GM20000 (cell line): ENCODE measurements around the gene KRT38.
"Not testable (repeated sequence)": the region's sequence is repeated elsewhere in the genome, so short reads cannot be mapped to it uniquely, and the experiment has no call there.

Experiments
- DNase-seq: peaks from one replicate; pipeline ENCODE4 v3.0.0; 2012; ENCODE audit warnings: low spot score
- TF ChIP-seq, protein P1 (sequence below): IDR thresholded peaks from 2 replicates; pipeline ENCODE4 v1.5.1; 2012; ENCODE audit warnings: mild to moderate bottlenecking, control low read depth; ENCODE audit errors: extremely low read depth, missing control alignments

KRT38 gene

DNA sequence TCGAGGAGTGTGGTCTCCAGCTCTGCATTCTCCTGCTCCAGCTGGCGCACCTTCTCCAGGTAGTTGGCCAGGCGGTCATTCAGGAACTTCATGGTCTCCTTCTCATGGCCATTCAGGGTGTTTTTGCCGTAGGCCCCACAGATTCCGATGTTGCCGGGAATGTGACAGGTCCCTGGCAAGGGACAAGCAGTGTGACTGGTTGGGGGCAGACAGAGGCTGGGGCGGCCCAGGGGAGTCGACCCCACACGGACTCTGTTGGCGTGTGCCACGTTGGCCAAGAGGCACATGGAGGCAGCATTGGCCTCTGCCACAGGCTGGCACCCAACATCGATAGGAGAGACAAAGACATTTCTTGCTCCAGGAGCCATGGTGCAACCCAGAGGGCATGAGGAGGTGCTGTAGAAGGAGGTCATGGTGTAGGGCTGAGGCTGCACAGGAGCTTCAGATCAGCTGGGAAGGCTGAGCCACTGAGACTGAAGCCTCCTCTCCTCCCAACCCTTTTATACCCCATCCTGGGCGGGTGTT, 16.6 kb downstream of the KRT38 start, which contains the start of gene KRT37:
Gene KRT37, minus strand, starts transcription at position 475 of the 525 bp plus-strand sequence. Its CDS starts 62 bp downstream, at position 413.
- TF ChIP-seq, protein P1, sequence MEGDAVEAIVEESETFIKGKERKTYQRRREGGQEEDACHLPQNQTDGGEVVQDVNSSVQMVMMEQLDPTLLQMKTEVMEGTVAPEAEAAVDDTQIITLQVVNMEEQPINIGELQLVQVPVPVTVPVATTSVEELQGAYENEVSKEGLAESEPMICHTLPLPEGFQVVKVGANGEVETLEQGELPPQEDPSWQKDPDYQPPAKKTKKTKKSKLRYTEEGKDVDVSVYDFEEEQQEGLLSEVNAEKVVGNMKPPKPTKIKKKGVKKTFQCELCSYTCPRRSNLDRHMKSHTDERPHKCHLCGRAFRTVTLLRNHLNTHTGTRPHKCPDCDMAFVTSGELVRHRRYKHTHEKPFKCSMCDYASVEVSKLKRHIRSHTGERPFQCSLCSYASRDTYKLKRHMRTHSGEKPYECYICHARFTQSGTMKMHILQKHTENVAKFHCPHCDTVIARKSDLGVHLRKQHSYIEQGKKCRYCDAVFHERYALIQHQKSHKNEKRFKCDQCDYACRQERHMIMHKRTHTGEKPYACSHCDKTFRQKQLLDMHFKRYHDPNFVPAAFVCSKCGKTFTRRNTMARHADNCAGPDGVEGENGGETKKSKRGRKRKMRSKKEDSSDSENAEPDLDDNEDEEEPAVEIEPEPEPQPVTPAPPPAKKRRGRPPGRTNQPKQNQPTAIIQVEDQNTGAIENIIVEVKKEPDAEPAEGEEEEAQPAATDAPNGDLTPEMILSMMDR, result no peak
- DNase-seq, result no peak

DNA sequence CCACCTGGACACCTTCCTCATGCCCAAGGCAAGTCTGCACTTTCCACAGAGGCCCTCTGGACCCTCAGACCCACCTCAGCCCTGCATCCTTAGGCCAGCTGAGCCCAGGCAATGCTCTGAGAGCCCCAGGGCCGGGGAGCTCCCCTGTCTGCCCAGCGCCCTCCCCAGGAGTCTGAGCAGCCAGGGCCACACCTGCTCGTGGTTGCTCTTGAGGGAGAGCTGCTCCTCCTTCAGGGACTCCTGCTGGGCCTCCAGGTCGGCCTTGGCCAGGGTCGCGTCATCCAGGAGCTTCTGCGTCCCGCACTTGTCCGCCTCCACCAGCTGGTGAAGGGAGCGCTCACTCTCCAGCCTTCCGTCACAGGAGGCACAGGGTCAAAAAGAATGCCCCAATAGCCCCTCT, 18.2 kb downstream of the KRT38 start:
- DNase-seq, result not testable (repeated sequence)

DNA sequence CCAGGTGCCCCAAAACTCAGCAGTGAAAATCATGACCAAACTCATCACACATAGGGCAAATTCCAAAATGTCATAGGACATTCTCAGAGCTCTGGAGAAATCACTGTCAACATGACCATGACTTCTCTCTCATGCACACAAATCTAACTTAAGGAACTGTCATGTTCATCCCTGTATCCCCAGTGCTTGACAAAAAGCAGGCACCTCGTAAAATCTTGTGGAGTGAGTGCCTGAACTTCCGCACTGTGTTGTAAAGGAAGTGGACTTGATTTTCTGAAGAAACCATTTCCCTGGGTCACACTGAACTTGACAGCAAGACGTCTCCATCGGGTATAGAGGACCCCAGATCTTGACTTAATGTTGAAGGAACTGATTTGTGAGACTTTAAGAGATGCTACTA, 19.2 kb downstream of the KRT38 start:
- TF ChIP-seq, protein P1, result no peak
- no peak for DNase-seq

DNA sequence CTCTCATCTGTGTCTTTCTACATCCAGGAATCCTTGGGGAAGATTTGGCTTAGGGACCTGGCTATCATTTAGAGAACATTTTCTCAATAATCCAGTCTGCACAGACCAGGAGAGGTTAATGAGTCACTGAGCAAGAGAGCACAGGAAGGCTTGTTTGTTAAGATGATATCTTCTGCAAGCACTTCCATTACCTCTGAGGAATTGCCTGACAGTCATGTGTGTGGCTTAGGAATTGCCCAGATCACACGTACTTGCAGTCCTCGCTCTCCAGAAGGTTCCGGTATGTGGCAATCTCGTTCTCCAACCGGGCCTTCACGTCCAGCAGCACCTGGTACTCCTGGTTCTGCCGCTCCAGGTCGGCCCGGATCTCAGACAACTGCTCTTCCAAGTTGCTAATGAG, 19.7 kb downstream of the KRT38 start:
- TF ChIP-seq, protein P1, result no peak
- DNase-seq, result no peak

DNA sequence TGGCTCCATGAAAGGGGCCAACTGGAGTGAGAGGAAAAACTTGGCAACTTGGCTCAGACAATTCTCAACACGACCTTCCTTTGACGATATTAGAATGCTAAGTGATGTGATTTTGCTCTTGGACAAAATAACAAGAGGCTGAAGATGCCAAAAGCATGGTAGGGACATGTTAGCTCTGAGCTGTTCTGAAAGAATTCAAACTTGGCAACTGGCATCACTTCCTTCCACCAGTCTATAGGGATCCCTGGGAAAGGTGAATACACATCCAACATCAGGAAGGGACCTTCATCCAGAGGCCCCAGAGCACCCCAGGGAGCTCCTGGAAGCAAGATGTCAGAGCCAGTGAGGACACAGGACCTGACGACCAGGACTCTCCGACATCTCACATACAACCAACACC, 20.6 kb downstream of the KRT38 start:
- DNase-seq, result no peak
- TF ChIP-seq, protein P1, result no peak

DNA sequence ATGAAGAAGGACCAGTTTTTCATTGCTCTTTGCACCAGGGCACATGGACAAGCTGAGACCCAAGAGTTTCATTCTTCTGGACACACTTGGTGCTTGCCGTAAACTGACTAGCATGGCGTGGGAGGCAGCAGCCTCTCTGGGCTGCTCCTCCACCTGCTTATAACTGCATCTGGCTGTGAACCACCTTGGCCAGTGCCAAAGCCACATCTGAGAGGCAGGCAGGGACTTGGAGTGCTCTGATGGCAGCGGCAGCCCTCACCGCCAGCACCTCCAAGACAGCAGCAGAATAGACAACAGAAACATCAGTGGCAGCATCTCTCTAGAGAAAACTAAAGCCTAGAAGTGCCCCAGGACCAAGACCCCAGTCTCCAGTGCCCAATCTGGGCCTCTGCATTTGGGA, 21.1 kb downstream of the KRT38 start:
- TF ChIP-seq, protein P1, result no peak
- no peak for DNase-seq

DNA sequence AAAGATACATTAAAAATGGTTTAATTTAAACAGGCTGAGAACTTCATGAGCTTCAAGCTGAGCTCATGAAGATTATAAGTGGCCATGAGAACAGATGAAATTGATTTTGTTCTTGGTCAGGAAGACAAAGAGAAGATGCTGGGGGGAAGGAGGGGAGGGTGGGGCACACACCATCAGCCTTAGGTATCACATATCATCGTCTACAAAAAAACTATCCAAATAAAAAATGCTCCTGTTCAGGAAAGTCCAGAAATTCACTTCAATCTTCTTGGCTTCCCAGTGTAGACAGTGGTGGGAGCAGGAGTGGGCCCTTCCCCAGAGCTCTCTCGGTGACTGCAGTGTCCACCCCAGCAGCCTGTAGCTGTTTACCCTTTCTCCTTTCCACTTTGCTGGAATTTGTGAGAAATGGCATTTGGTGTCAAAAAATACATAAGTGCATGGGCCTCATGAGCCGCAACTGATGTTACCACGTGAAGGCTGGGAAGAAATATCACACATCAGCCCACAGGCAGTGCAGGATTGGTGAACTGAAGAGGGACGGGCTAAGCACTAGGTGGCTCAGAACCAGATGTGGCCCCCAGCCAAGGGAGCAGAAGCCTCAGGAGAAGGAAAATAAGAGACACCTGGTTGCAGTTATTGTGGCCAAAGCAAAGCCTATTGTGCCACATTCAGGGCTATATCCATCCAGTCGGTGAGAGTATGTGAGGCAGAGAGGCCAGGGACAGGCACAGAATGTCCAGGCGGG, 22.5 kb downstream of the KRT38 start:
- TF ChIP-seq, protein P1, result no peak
- no peak for DNase-seq

DNA sequence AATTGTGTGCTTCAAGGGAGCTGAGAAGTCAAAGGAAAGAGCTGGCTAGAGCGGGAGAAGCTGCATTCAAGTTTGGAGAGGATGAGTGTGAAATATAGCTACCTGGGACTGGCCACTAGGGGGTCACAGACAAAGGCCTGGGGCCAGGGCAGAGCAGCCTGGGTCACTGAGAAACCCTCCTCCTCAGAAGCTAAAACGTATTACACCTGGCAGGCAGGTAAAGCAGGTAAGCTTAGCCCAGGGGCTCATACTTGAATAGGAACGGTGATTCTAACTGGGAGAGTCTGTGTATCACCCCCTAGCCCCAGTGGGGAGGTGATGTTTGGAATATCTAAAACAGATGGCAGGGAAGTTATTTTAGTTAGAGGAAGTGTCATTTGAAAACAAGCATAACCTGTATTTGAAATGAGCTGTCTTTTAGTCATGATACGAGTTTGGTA, 23.2 kb downstream of the KRT38 start:
- peak; percentile 37 for DNase-seq
- TF ChIP-seq, protein P1, result peak; percentile 20
